Activated CD4-positive, alpha-beta T cell treated with anti-CD3 and anti-CD28 coated beads for 24 hours (primary cell): Measurements from ENCODE around the gene RCOR3.
"Not testable (repeated sequence)": the region's sequence is repeated elsewhere in the genome, so short reads cannot be mapped to it uniquely, and the experiment has no call there.

Source experiments
- DNase-seq, 2 donors: peaks; one replicate each; pipeline ENCODE4 v3.0.0-alpha.2; 2020; ENCODE audit warnings: low read depth in 2 of 2

Gene RCOR3

GRCh38 chr1:211258756-211259637, at the start of gene RCOR3:
TSS of gene RCOR3 (plus strand) at chr1:211259366. CDS start at chr1:211259561, 195 bp downstream.
- DNase-seq = peak; percentile 87 to 94

DNA sequence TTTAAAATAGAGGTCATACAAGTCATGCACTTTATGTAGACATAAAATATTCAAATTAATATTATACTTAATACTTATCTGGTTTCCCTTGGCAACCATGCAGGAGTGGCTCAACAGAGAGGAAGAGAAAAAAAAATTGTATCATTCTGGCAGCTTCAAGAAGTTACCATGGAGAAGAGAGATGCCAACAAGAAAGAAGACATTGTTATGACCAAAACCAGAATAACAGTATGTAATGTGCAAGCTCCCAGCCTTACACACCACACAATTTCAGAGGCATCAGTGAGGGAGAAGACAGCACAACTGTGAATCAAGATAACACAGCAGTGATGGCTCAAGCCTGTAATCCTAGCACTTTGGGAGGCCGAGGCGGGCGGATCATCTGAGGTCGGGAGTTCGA, 49.1 kb upstream of the RCOR3 start:
- DNase-seq = no peak

DNA sequence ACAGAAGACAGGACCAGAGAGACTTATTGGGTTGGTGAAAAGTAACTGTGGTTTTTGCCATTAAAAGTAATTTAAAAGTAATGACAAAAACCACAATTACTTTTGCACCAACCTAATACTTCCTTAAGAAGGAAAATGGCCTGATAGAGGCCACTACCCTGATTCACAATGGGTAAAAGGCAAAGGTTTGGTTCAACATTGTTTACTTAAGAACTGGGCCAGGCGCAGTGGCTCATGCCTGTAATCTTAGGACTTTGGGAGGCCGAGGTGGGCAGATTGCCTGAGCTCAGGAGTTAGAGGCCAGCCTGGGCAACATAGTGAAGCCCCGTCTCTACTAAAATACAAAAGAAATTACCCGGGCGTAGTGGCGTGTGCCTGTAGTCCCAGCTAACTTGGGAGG, 48.2 kb upstream of the RCOR3 start:
- DNase-seq = no peak

- DNase-seq = no peak
These were observed 45.5 kb upstream of the RCOR3 start for GRCh38 chr1:211213702-211214101.

DNA sequence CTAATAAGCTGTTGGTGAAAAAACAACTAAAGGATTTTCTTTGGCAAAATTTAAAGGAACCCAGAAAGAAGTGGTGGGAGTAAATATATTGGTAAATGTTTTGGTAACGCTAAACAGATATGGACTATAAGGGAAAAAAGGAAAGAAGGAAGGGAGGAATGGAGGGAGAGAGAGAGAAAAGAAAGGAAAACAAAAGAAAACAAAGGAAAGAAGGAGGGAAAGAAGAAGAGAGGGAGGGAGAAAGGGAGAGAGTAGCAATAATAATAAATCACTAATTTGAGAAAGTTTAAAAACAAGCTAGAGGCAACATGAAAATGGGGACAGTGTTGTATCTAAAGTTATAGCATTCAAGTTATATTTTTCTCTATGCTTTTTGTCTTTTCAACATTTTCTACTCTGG, 43.6 kb upstream of the RCOR3 start:
- no peak for DNase-seq

DNA sequence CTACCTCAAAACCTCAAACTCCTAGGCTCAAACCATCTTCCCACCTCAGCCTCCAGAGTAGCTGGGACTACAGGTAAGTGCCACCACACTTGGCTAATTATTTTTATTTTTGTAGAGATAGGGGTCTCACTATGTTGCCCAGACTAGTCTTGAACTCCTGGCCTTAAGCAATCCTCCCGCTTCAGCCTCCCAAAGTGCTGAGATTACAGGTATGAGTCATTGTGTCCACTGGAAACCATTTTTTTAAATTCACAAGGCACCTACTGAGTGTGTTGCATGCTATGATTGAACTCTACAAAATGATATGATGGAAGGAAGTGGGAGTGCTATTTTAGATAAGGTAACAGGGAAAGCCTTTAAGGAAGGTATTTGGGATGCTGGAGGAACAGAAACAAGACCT, 41.8 kb upstream of the RCOR3 start:
- DNase-seq = no peak

DNA sequence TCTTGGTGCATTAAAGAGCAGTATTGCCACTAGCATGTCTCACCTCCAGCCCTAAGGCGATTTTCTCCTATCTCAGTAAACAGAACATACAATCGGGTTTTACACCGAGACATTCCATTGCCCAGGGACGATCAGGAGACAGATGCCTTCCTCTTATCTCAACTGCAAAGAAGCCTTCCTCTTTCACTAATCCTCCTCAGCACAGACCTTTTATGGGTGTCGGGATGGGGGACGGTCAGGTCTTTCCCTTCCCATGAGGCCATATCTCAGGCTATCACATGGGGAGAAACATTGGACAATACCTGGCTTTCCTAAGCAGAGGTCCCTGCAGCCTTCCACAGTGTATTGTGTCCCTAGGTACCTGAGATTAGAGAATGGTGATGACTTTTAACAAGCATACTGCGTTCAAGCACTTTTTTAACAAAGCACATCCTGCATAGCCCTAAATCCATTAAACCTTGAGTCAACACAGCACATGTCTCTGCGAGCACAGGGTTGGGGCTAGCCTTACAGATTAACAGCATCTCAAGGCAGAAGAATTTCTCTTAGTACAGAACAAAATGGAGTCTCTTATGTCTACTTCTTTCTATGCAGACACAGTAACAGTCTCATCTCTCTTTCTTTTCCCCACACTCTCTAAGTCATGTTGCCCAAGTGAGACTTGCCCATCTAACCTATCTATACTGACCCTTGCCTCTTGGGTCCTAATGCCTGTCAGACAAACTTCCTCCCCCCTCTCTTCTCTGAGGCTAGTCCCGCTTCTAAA, 36.5 kb upstream of the RCOR3 start:
- DNase-seq = not testable (repeated sequence)

- peak; percentile 6 for DNase-seq
These were observed 30.4 kb upstream of the RCOR3 start for GRCh38 chr1:211228573-211229364.

- DNase-seq = no peak
These were observed 29.8 kb upstream of the RCOR3 start for GRCh38 chr1:211229365-211229759.

- DNase-seq = no peak
These were observed 27.3 kb upstream of the RCOR3 start for GRCh38 chr1:211231873-211232272.

DNA sequence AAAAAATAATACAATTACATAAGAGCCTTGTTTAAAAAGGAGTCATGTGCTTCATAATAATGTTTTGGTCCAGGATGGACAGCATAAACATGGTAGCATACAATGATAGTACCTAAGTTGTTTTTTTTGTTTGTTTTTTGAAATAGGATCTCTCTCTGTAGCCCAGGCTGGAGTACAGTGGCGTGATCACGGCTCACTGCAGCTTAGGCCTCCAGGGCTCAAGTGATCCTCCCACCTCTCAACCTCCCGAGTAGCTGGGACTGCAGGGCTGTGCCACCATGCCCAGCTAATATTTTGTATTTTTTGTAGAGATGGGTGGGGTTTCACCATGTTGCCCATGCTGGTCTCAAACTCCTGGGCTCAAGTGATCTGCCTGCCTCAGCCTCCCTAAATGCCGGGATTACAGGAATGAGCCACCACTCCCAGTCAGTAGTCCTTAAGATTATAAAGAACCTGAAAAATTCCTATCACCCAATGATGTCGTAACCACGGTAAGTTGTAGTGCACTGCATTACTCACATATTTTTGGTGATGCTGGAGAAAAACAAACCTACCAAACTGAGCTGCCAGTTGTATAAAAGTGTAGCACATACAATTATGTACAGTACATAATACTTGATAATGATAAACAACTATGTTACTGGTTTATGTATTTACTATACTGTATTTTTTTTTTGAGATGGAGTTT, 22.4 kb upstream of the RCOR3 start:
- DNase-seq = no peak

GRCh38 chr1:211237579-211237978, 21.6 kb upstream of the RCOR3 start:
- DNase-seq = no peak

GRCh38 chr1:211240567-211240966, 18.6 kb upstream of the RCOR3 start:
- DNase-seq = not testable (repeated sequence)

DNA sequence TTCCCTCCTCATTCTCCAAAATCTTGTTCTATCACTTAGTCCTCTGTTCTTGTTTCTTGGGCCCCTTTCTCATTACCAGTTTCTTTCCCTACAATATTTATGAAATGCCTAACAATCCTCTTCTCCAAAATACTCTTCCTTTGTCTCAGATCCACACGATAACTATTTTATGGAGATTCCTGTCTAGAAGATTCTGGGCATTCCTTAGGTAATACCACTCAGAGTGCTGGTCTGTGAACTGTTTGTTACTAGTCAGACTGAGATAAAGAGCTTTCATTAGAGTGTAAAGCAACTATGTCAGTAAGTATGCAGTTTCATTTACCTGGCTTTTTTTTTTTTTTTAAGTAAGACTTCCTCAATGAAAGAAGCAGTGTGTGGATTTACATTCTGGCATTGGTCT, 18.1 kb upstream of the RCOR3 start:
- no peak for DNase-seq

GRCh38 chr1:211243639-211244038, 15.5 kb upstream of the RCOR3 start:
- DNase-seq = not testable (repeated sequence)

DNA sequence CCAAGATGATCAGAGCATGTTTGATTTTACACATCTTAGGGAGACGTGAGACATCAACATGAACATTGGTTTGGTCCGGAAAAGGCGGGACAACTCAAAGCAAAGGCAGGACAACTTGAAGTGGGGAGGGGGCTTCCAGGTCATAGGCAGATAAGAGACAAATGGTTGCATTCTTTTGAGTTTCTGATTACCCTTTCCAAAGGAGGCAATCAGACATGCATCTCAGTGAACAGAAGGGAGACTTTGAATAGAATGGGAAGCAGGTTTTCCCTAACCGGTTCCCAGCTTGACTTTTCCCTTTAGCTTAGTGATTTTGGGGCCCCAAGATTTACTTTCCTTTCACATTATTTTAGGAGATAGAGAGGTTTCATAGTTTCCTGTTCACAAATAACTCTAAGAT, 12.6 kb upstream of the RCOR3 start:
- DNase-seq = not testable (repeated sequence)

DNA sequence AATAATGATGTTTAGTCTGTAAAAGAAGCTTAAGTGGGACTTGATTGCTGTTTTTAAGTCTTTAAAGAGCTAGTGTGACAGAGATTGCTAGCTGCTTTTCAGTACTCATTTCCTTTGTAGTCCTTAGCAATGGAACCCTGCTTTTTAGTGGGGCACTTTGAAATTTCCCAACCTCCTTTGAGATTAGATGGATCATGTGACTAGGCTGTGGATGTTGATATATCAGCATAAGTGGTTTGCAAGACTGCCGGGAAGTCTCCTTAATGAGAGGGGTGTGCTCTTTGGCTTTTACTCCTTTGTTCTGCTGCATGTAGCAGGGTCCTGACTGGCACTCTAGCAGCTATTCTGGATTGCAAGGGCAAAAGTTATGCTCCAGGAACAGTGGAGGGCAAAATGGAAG, 11.2 kb upstream of the RCOR3 start:
- DNase-seq = no peak

- DNase-seq = not testable (repeated sequence)
These were observed 9.6 kb upstream of the RCOR3 start for GRCh38 chr1:211249611-211250010.

GRCh38 chr1:211257826-211258225, 1.3 kb upstream of the RCOR3 start:
- no peak for DNase-seq

DNA sequence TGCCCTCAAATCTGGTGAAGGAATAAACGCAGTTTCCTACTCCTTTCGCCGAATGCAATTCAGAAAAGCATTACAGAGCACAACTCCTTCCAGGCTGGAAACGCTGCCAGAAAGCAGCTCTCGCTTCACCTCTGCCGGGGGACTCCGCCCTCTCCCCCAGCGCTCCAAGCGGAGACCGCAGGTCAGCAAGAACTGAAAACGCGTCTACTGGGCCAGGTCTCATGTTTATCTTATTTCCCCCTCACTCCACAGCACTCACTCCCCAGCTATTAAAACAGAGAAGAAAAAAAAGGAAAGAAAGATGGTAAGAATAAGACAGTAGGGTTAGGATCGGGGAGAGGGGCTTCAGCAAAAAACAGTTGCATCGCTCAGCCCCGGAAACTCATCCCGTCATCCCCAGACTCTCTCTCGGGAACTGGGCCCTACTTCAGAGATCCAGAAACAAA, 833 bp upstream of the RCOR3 start:
- peak; percentile 35 to 41 for DNase-seq

DNA sequence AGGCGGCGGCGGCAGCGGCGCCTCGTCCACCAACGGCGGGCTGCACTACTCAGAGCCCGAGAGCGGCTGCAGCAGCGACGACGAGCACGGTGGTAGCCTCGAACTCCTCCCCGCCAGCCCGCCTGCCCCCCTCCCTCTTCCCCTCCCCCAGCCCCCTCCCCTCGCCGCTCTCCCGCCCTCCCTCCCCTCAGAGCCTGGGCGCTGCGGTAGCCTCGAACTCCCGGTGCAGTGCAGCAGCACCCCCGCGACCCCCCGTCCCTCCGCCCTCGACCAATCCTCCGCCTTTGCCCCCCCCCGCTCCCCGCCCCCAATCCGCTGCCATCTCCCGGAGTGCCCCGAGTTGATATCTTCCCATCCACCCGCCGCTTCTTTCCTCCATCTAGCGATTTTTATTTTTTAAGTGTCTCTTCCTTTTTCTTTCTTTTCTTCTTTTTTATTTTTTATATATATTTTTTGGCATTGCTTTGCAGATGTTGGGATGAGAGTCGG, 516 bp downstream of the RCOR3 start:
- peak; percentile 32 for DNase-seq
